Measurements from ENCODE around the gene TRABD2A.

DNA sequence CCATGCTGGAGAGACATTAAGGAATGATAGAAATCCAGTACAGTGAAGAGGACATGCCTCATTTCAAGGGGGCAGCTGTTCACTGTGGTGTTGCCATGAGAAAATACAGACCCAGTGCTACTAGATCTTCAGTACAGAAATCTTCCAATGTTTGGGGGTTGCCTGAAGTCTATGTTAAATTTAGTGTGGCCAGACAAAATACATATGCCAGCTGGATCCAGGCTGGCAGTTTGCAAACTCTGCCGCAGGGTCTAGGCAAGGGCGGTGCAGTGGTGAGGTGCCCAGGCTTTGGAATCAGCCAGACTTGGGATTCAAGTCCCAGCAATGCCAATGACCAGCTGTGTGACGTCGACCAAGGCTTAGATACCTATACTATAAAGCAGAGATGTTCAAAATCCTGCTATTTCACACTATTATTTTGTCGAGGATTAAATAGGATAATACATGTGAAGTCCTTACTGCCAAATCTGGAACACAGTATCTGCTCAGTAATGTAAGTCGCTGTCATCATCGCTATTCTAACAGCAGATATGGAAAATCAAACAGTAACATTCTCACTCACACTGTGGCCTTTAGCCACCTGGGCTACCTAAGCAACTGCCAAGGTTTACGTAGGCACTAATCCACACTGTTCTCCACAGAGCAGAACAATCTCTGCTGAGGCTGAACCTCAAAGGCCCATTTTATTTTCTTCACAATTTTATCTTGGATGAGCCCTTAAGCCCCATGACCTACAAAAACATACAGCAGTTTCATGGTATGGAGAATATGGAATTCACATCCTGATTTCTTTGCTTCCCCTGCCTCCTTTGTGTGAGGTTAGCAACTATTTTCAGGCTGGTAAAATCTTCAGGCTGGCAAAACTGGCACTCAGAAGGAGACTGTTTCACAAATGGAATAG, 18.7 kb upstream of the TRABD2A start:
- TF ChIP-seq POLR2A (IDR thresholded peaks at IDR 0.05; ENCODE audit: low read depth, low read length) = no peak
- no peak for TF ChIP-seq TAF1 (IDR thresholded peaks at IDR 0.05; ENCODE audit: low read depth, low read length)
- TF ChIP-seq POLR2AphosphoS5 (IDR thresholded peaks at IDR 0.05; ENCODE audit: low read depth, low read length) = no peak
- TF ChIP-seq SPI1 (IDR thresholded peaks at IDR 0.05; ENCODE audit: low read depth, low read length) = no peak
- TF ChIP-seq PAX5 (IDR thresholded peaks at IDR 0.05; ENCODE audit: insufficient read depth, low read length, severe bottlenecking) = no peak
- no peak for TF ChIP-seq POU2F2 (IDR thresholded peaks at IDR 0.05; ENCODE audit: low read depth, low read length)

Data from GM12891 (cell line).